A549 (cell line): ENCODE results near the gene ARID5B. TPM values are rescaled to one million over a fixed set of nuclear protein-coding genes. Genes with fewer than 3 reads are reported as not detected.

Source experiments
- ATAC-seq, 2 experiments: fragments of 200-7000 bp in 1 of 2; fragments of >200 bp in 1 of 2; cut with Nextera tagmentation in 1 of 2; cut with Tn5 transposase in 1 of 2; 3 replicates each; pipeline versions ENCODE4 v1.8.0 to v1.9.1; 2018 to 2020; ENCODE audit warnings: mild to moderate bottlenecking in 1 of 2, moderate library complexity in 1 of 2
- CTCF ChIA-PET: fragments of 300-600 bp; sonication (Branson Sonifier 250); formaldehyde crosslinking; extraction: SDS; loops from one replicate; lab custom pipeline; 2021; ENCODE audit warnings: antibody characterized with exemption, inconsistent platforms; lab: Yijun Ruan, JAX
- POLR2A ChIA-PET: fragments of 350-600 bp; formaldehyde crosslinking; extraction: SDS; loops from one replicate; lab custom pipeline; 2021; ENCODE audit warnings: antibody characterized with exemption, inconsistent platforms; lab: Yijun Ruan, JAX
- DNase-seq, 2 experiments: peaks; one replicate each; pipeline versions ENCODE4 v3.0.0 to v3.0.0-alpha.2; 2011 to 2016; ENCODE audit warnings: low read depth in 1 of 2, low spot score in 1 of 2
- FAIRE-seq: peaks from 2 replicates; lab custom pipeline; 2011; peaks lifted over from hg19 to GRCh38; lab: Jason Lieb, UNC
- H3K27ac ChIP-seq, 2 experiments: fragments of >200 bp; sonication (Bioruptor Twin); formaldehyde crosslinking; 3 replicates each; pipeline ENCODE4 v1.5.1; 2016 to 2017
- H3K4me1 ChIP-seq: fragments of >200 bp; sonication (Bioruptor Twin); formaldehyde crosslinking; 3 replicates; pipeline ENCODE4 v1.6.1; 2016
- H3K4me2 ChIP-seq: fragments of >200 bp; sonication (Bioruptor Twin); formaldehyde crosslinking; 3 replicates; pipeline ENCODE4 v1.6.1; 2016
- H3K4me3 ChIP-seq: fragments of >200 bp; sonication (Bioruptor Twin); formaldehyde crosslinking; 3 replicates; pipeline ENCODE4 v1.5.1; 2016
- H3K9me3 ChIP-seq: fragments of >200 bp; sonication (Bioruptor Twin); formaldehyde crosslinking; 3 replicates; pipeline ENCODE4 v1.6.1; 2016
- BHLHE40 ChIP-seq: IDR thresholded peaks from 2 replicates; pipeline ENCODE4 v1.6.1; 2012; ENCODE audit warnings: low read depth, low read length, inconsistent platforms
- CEBPB ChIP-seq, 2 experiments: fragments of >200 bp in 1 of 2; sonication (Bioruptor Twin) in 1 of 2; formaldehyde crosslinking in 1 of 2; IDR thresholded peaks; 2 replicates each; pipeline ENCODE4 v1.6.1; 2012 to 2016
- CHD2 ChIP-seq: fragments of 150-350 bp; IDR thresholded peaks from 2 replicates; pipeline ENCODE4 v1.6.1; 2014; ENCODE audit warnings: low read length; ENCODE audit not compliant: partially characterized antibody
- CHD4 ChIP-seq: fragments of 200-600 bp; sonication (generic); IDR thresholded peaks from 2 replicates; pipeline ENCODE4 v1.6.1; 2016; ENCODE audit warnings: antibody characterized with exemption, mild to moderate bottlenecking, borderline replicate concordance
- EHMT2 ChIP-seq: fragments of 200-600 bp; sonication (generic); IDR thresholded peaks from 2 replicates; pipeline ENCODE4 v1.6.1; 2016; ENCODE audit warnings: antibody characterized with exemption, low read depth, mild to moderate bottlenecking, moderate library complexity
- EP300 ChIP-seq, 2 experiments: fragments of >200 bp; sonication (Bioruptor Twin); formaldehyde crosslinking; IDR thresholded peaks; 2 replicates in 1 of 2; 3 replicates in 1 of 2; pipeline ENCODE4 v1.6.1; 2016 to 2017
- ESRRA ChIP-seq: fragments of 150-350 bp; IDR thresholded peaks from 2 replicates; pipeline ENCODE4 v1.6.1; 2014; ENCODE audit warnings: mild to moderate bottlenecking, low read length, borderline replicate concordance
- FOSB ChIP-seq: fragments of 250-450 bp; sonication (Bioruptor Pico); IDR thresholded peaks from 2 replicates; pipeline ENCODE4 v1.5.0; 2020; ENCODE audit warnings: mild to moderate bottlenecking, moderate library complexity
- FOSL2 ChIP-seq, 2 experiments: fragments of 450-650 bp in 1 of 2; fragments of >200 bp in 1 of 2; sonication (Bioruptor Twin) in 1 of 2; formaldehyde crosslinking; IDR thresholded peaks; 2 replicates each; pipeline versions ENCODE4 v1.5.0 to v1.6.1; 2016 to 2020; ENCODE audit warnings: mild to moderate bottlenecking in 1 of 2, moderate library complexity in 1 of 2
- HDAC2 ChIP-seq: fragments of 200-600 bp; sonication (generic); IDR thresholded peaks from 2 replicates; pipeline ENCODE4 v1.6.1; 2016
- HEYL ChIP-seq: fragments of 250-450 bp; sonication (Bioruptor Pico); IDR thresholded peaks from 2 replicates; pipeline ENCODE4 v1.8.0; 2021; ENCODE audit warnings: mild to moderate bottlenecking, moderate library complexity
- HOXA7 ChIP-seq: fragments of 250-450 bp; sonication (Bioruptor Pico); IDR thresholded peaks from 2 replicates; pipeline ENCODE4 v1.5.0; 2020; ENCODE audit warnings: mild to moderate bottlenecking, moderate library complexity
- HOXB5 ChIP-seq: fragments of 250-450 bp; sonication (Bioruptor Pico); IDR thresholded peaks from 2 replicates; pipeline ENCODE4 v1.5.0; 2020; ENCODE audit warnings: mild to moderate bottlenecking, moderate library complexity
- JUN ChIP-seq, 2 experiments: fragments of >200 bp; sonication (Bioruptor Twin); formaldehyde crosslinking; IDR thresholded peaks; 2 replicates in 1 of 2; 3 replicates in 1 of 2; pipeline ENCODE4 v1.6.1; 2016 to 2017
- KDM1A ChIP-seq: fragments of 200-600 bp; sonication (generic); IDR thresholded peaks from 2 replicates; pipeline ENCODE4 v1.6.1; 2016; ENCODE audit warnings: low read depth, mild to moderate bottlenecking
- KDM5A ChIP-seq: fragments of 200-600 bp; sonication (generic); IDR thresholded peaks from 2 replicates; pipeline ENCODE4 v1.6.1; 2016; ENCODE audit warnings: antibody characterized with exemption, mild to moderate bottlenecking
- MAZ ChIP-seq: fragments of 150-350 bp; IDR thresholded peaks from 2 replicates; pipeline ENCODE4 v1.6.1; 2014; ENCODE audit warnings: antibody characterized with exemption, low read depth, low read length, borderline replicate concordance
- MYC ChIP-seq: IDR thresholded peaks from 2 replicates; pipeline ENCODE4 v1.6.1; 2012; ENCODE audit warnings: mild to moderate bottlenecking, inconsistent platforms, low read length, improper control_type of control experiment, borderline replicate concordance
- POLR2AphosphoS2 ChIP-seq: conservative IDR thresholded peaks from 2 replicates; pipeline ENCODE4 v1.6.1; 2012; ENCODE audit warnings: low read length, improper control_type of control experiment, inconsistent platforms
- RARB ChIP-seq: fragments of 250-450 bp; sonication (Bioruptor Pico); IDR thresholded peaks from 2 replicates; pipeline ENCODE4 v1.8.0; 2021; ENCODE audit warnings: mild to moderate bottlenecking, moderate library complexity
- RCOR1 ChIP-seq: fragments of 150-350 bp; IDR thresholded peaks from 2 replicates; pipeline ENCODE4 v1.6.1; 2014; ENCODE audit warnings: antibody characterized with exemption, low read length, low read depth
- RNF2 ChIP-seq: fragments of 200-600 bp; sonication (generic); IDR thresholded peaks from 2 replicates; pipeline ENCODE4 v1.6.1; 2016; ENCODE audit warnings: low read depth, mild to moderate bottlenecking, antibody characterized with exemption, moderate library complexity, borderline replicate concordance
- SREBF2 ChIP-seq: fragments of 450-650 bp; IDR thresholded peaks from 2 replicates; pipeline ENCODE4 v1.6.1; 2014; ENCODE audit warnings: mild to moderate bottlenecking, moderate library complexity
- TFCP2L1 ChIP-seq: fragments of 250-450 bp; sonication (Bioruptor Pico); IDR thresholded peaks from 2 replicates; pipeline ENCODE4 v1.5.0; 2021; ENCODE audit warnings: mild to moderate bottlenecking
- ZFP36 ChIP-seq: fragments of 450-650 bp; IDR thresholded peaks from 2 replicates; pipeline ENCODE4 v1.6.1; 2014; ENCODE audit warnings: borderline replicate concordance; ENCODE audit not compliant: partially characterized antibody
- ZNF302 ChIP-seq: fragments of 250-450 bp; sonication (Bioruptor Pico); IDR thresholded peaks from 2 replicates; pipeline ENCODE4 v1.9.0; 2021; ENCODE audit warnings: inconsistent platforms, mild to moderate bottlenecking, moderate library complexity
- WGBS: methylation state at CpG from one replicate; pipeline ENCODE4 v1.1.6; 2017; ENCODE audit errors: missing lambda C conversion rate; 5-methylcytosine and 5-hydroxymethylcytosine counted together
- polyA plus RNA-seq, 4 experiments: library from polyadenylated mRNA; depleted of rRNA in 3 of 4; stranded (reverse); fragments of >200 nt; fragmentation: RNase III in 1 of 4; extraction: RNeasy Plus Mini Kit Qiagen cat#74134 plus additional on column Dnase treatment in 1 of 4; gene quantifications; 2 replicates in 3 of 4; 3 replicates in 1 of 4; pipeline ENCODE4 v1.2.3, GENCODE V29; 2011 to 2017
- TF ChIP-seq, protein P1 (sequence below): fragments of 250-450 bp; sonication (Bioruptor Pico); IDR thresholded peaks from 2 replicates; pipeline ENCODE4 v1.5.0; 2021; ENCODE audit warnings: mild to moderate bottlenecking, moderate library complexity, borderline replicate concordance
- TF ChIP-seq, protein P2 (sequence below): fragments of >200 bp; sonication (Bioruptor Twin); formaldehyde crosslinking; IDR thresholded peaks from 3 replicates; pipeline ENCODE4 v1.6.1; 2016
- TF ChIP-seq, protein P3 (sequence below): fragments of 250-450 bp; sonication (Bioruptor Pico); IDR thresholded peaks from 2 replicates; pipeline ENCODE4 v1.5.0; 2020; ENCODE audit warnings: low read depth, mild to moderate bottlenecking, moderate library complexity
- TF ChIP-seq, protein P4 (sequence below): fragments of >200 bp; sonication (Bioruptor Twin); formaldehyde crosslinking; IDR thresholded peaks from 2 replicates; pipeline ENCODE4 v1.6.1; 2016
- TF ChIP-seq, protein P5 (sequence below): fragments of 150-350 bp; IDR thresholded peaks from 2 replicates; pipeline ENCODE4 v1.6.1; 2014; ENCODE audit warnings: low read depth, mild to moderate bottlenecking, low read length

The ARID5B gene
- polyA plus RNA-seq, 2 of the 4 experiments (the other 2 are of a cell fraction): 0.75 to 1.6 TPM

DNA sequence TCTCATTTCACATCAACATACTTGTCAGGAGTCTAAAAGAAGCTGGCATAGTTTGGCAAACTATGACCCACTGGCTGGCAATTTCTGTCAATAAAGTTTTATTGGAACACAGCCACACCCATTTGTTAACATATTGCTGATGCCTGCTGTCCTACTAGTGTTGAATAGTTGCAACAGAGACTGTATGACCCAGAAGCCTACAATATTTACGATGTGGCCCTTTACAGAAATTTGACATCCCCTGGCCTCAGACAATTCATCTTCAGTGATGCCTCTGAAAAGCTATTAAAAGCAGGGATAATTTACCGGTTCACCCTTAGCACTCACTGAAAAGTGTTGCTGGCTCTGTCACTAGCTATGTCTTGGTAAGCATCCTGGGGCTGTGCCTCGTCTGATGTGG lies 155.2 kb downstream of the ARID5B start:
- DNase-seq (no peak), ATAC-seq (no peak), FAIRE-seq (no peak)
- TF ChIP-seq ESRRA: no peak
- no peak for TF ChIP-seq SREBF2
- no peak for TF ChIP-seq HOXB5 (CRISPR knock-in tag)
- no peak for TF ChIP-seq POLR2AphosphoS2
- TF ChIP-seq FOSL2 (IDR thresholded peaks at IDR 0.05): no peak
- TF ChIP-seq FOSL2 (CRISPR knock-in tag; IDR thresholded peaks at IDR 0.05): no peak
- TF ChIP-seq, protein P1, sequence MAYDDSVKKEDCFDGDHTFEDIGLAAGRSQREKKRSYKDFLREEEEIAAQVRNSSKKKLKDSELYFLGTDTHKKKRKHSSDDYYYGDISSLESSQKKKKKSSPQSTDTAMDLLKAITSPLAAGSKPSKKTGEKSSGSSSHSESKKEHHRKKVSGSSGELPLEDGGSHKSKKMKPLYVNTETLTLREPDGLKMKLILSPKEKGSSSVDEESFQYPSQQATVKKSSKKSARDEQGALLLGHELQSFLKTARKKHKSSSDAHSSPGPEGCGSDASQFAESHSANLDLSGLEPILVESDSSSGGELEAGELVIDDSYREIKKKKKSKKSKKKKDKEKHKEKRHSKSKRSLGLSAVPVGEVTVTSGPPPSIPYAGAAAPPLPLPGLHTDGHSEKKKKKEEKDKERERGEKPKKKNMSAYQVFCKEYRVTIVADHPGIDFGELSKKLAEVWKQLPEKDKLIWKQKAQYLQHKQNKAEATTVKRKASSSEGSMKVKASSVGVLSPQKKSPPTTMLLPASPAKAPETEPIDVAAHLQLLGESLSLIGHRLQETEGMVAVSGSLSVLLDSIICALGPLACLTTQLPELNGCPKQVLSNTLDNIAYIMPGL (CRISPR knock-in tag): no peak
- no peak for TF ChIP-seq ZFP36
- TF ChIP-seq, protein P2, sequence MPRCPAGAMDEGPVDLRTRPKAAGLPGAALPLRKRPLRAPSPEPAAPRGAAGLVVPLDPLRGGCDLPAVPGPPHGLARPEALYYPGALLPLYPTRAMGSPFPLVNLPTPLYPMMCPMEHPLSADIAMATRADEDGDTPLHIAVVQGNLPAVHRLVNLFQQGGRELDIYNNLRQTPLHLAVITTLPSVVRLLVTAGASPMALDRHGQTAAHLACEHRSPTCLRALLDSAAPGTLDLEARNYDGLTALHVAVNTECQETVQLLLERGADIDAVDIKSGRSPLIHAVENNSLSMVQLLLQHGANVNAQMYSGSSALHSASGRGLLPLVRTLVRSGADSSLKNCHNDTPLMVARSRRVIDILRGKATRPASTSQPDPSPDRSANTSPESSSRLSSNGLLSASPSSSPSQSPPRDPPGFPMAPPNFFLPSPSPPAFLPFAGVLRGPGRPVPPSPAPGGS: no peak
- TF ChIP-seq KDM5A: no peak
- no peak for TF ChIP-seq BHLHE40
- TF ChIP-seq HEYL (CRISPR knock-in tag): no peak
- TF ChIP-seq CHD4: no peak
- TF ChIP-seq MYC: no peak
- no peak for TF ChIP-seq RCOR1
- no peak for TF ChIP-seq FOSB (CRISPR knock-in tag)
- Histone ChIP-seq H3K4me3 (no peak overlapping the region), H3K9me3 (no peaks in the 10 kb centered on the region), H3K27ac (no peak overlapping the region), H3K4me1 (peaks cover 11% of the 10 kb centered on the region), H3K4me2 (no peak overlapping the region)
- ChIA-PET POLR2A (no interaction called here), CTCF (interaction anchor here (1.4 to 4.1 kb wide), 3 partner anchors 18 to 188 kb away, joined by 4 to 22 read pairs (median 5); no protein-coding TSS in a partner anchor)
- 75% methylated on average over 3 of the region's 3 CpGs for WGBS

DNA sequence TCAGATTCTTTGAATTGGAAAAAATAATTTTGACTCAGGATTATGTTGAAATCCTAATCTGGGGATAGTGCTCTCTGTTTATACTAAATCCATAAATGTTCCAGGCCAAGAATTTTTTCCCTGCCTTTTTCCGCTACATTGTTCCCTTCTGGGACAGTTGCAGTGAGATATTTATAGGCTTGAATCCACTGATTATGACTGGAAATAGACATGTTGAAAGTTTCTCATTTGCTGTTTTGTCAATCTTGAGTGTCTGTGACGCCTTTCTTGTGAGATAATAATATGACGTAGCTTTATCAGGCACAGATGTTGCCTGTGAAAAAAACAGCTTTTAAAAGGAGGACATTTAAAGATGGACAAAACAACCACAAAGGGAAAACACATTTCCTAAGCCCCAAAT lies 155.9 kb downstream of the ARID5B start:
- FAIRE-seq (no peak), ATAC-seq (no peak), DNase-seq (no peak)
- Histone ChIP-seq H3K9me3 (no peaks in the 10 kb centered on the region), H3K4me1 (peaks cover 9% of the 10 kb centered on the region; the same call in 1 of the 3 replicates), H3K4me2 (no peak overlapping the region), H3K4me3 (no peak overlapping the region), H3K27ac (no peak overlapping the region)
- POLR2A ChIA-PET: no interaction called here
- 92% methylated on average over 3 of the region's 3 CpGs for WGBS
- CTCF ChIA-PET: interaction anchor here (1.4 to 4.1 kb wide), 3 partner anchors 18 to 188 kb away, joined by 4 to 22 read pairs (median 5); no protein-coding TSS in a partner anchor
- TF ChIP-seq HOXA7 (CRISPR knock-in tag): no peak
- no peak for TF ChIP-seq ZNF302
- TF ChIP-seq, protein P3, sequence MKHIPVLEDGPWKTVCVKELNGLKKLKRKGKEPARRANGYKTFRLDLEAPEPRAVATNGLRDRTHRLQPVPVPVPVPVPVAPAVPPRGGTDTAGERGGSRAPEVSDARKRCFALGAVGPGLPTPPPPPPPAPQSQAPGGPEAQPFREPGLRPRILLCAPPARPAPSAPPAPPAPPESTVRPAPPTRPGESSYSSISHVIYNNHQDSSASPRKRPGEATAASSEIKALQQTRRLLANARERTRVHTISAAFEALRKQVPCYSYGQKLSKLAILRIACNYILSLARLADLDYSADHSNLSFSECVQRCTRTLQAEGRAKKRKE (CRISPR knock-in tag): no peak
- no peak for TF ChIP-seq RARB (CRISPR knock-in tag)

DNA sequence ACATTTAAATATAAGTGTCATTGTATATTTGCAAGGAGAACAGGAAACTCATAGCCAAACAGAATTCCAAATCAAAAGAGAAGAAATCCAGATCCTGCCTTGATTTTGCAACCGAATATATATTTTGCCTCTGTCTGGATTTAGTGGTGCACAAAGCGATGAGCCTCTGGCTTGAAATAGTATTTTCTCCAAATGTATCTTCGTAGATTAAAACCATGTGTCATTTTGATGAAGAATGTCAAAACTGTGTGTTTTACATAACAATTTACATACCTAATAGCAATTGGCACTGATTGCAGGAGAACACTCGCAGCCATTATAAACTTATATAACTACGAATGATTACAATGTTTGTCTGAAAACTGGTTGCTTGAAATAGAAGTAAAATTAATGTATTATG lies 156.4 kb downstream of the ARID5B start:
- CTCF ChIA-PET: interaction anchor here (1.3 to 4.1 kb wide), 4 partner anchors 17 to 187 kb away, joined by 3 to 22 read pairs (median 4); no protein-coding TSS in a partner anchor
- WGBS: 91% methylated on average over 5 of the region's 5 CpGs
- H3K4me3 ChIP-seq: no peak overlapping the region
- DNase-seq: no peak
- ATAC-seq: no peak
- no peaks in the 10 kb centered on the region for H3K9me3 ChIP-seq
- peaks cover 9% of the 10 kb centered on the region; the same call in 1 of the 3 replicates for H3K4me1 ChIP-seq
- POLR2A ChIA-PET: no interaction called here
- no peak overlapping the region for H3K4me2 ChIP-seq
- TF ChIP-seq, protein P4, sequence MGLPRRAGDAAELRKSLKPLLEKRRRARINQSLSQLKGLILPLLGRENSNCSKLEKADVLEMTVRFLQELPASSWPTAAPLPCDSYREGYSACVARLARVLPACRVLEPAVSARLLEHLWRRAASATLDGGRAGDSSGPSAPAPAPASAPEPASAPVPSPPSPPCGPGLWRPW: no peak
- TF ChIP-seq FOSL2 (IDR thresholded peaks at IDR 0.05) (no peak), FOSL2 (CRISPR knock-in tag; IDR thresholded peaks at IDR 0.05) (no peak), RNF2 (no peak), MAZ (no peak), EHMT2 (no peak), HDAC2 (no peak), CHD2 (no peak), CEBPB (IDR thresholded peaks at IDR 0.05) (no peak), KDM1A (no peak), HOXB5 (CRISPR knock-in tag) (no peak), JUN (IDR thresholded peaks at IDR 0.05) (no peak), TFCP2L1 (CRISPR knock-in tag) (no peak), EP300 (IDR thresholded peaks at IDR 0.05) (no peak)
- TF ChIP-seq, protein P5, sequence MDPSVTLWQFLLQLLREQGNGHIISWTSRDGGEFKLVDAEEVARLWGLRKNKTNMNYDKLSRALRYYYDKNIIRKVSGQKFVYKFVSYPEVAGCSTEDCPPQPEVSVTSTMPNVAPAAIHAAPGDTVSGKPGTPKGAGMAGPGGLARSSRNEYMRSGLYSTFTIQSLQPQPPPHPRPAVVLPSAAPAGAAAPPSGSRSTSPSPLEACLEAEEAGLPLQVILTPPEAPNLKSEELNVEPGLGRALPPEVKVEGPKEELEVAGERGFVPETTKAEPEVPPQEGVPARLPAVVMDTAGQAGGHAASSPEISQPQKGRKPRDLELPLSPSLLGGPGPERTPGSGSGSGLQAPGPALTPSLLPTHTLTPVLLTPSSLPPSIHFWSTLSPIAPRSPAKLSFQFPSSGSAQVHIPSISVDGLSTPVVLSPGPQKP: no peak
- H3K27ac ChIP-seq: no peak overlapping the region
- no peak for FAIRE-seq
